GM19397 (cell line): ENCODE data around the gene CCDC198.

Experiments
- ATAC-seq: cut with Tn5 transposase; IDR thresholded peaks from one replicate; pipeline ENCODE4 v1.9.1; 2021; ENCODE audit warnings: mild to moderate bottlenecking, moderate library complexity; ENCODE audit not compliant: unreplicated experiment

CCDC198 gene

DNA sequence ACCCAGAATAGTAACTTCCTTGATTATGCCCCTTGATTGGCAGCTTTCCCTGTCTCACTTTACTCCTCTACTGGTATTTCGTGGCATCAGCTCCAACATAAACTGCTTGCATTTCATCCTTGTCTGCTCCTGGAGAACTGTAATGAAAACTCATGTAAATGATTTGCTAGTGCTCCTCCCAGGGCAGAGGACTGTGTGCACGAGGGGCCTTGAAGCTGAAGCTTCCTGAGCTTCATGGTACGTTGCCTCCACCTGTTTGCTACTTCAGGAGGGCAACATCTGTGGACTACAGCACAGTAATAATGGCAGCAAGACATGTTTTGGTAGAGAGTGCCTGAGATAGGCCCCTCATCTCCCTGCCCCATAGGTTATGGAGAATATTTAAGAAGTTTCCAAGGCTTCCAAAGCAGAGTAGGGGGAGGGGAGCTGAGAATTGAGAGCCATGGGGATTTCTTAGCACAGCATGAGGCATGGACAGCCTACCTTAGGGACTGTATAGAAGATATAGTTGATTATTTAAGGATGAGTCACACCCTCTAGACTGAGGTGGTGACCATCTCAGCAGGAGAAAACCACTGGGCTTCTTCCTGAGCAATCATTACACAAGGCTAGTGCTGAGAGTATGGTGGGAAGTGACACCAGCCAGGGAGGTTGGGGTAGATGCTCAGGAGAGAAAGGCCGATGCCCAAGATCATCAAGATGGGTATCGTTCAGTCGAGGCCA lies 29.5 kb downstream of the CCDC198 start:
- peak; percentile 92 for ATAC-seq

- no peak for ATAC-seq
These were observed 31.1 kb downstream of the CCDC198 start for GRCh38 chr14:57462551-57462950.

DNA sequence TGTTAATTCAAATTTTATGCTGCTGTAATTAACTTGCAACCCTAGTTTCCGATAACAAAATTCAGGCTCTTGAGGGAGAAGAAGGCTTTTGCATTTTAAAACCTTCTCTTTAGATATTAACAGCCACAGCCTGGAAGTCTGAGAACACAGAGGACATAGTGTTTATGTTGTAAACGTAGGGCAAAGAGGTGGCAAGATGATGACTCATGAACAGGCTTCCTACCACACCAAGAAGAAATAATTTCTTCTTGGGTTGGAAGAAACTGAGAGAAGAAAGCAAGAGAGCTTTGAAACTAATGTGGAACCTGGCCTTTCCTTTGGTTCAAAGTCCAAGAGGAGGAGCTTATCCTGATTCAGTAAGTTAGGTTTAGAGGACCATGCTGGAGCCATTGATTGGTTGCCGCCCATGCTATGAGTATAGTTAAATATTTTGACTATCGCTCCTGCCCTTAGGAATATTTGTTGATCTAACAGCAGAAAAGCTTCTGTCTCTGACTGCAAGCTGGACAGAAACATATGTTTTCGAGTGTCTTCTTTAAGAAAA lies 31.8 kb downstream of the CCDC198 start:
- ATAC-seq: no peak

- ATAC-seq: no peak
These were observed 57.7 kb downstream of the CCDC198 start for GRCh38 chr14:57435923-57436322.

DNA sequence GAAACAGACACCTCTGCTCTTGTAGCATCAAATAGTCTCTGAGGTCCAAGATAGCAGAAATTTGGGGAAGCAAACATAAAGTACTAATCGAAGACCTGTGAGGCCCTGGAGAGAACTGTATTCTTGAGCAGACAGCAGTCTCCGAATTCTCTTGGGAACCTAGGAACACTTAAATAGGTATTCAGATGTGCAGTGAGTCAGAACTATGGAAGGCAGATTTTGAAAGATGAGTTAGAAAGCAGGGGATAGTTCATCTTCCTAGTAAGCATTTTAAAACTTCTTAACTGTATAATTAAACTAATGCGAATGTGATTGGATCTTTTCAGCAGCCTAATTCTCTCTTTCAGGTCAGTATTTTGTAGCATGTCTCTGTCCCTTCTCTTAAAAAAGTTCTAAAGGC lies 72.7 kb downstream of the CCDC198 start:
- ATAC-seq: no peak

DNA sequence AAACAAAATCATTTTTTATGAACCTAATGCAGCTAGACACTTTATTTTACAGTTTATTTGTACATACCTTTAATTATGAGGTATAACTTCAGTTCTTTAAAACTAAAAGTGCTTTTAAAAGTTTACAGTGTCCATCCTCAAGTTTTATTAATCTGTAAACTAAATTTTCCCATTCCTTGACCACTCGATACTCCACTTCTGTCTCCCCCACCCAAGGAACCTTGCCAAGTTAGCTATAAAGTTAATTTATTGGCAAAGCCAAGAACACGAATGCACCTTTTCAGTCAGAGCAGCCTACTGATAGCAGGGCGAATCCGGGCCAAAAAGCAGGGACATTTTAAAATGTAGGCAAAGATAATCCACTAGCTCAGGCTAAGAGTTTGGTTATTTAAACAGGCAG lies 73.6 kb downstream of the CCDC198 start:
- no peak for ATAC-seq
